Mesodermal cell (in vitro differentiated cells): ENCODE measurements around the gene CGNL1.

Experiments
- H3K27ac ChIP-seq: 2 replicates; pipeline ENCODE4 v1.7.0; 2013; ENCODE audit warnings: mild to moderate bottlenecking, low read depth, low read length, moderate library complexity; ENCODE audit not compliant: severe bottlenecking
- H3K36me3 ChIP-seq: 2 replicates; pipeline ENCODE4 v1.7.1; 2013; ENCODE audit warnings: mild to moderate bottlenecking, low read length, moderate library complexity; ENCODE audit not compliant: control insufficient read depth, insufficient read depth
- H3K4me1 ChIP-seq: one replicate; pipeline ENCODE4 v1.7.1; 2013; ENCODE audit warnings: mild to moderate bottlenecking, low read length; ENCODE audit not compliant: insufficient read depth, control insufficient read depth, poor library complexity, severe bottlenecking
- H3K4me3 ChIP-seq: 2 replicates; pipeline ENCODE4 v1.7.0; 2013; ENCODE audit warnings: low read length, control low read depth, mild to moderate bottlenecking; ENCODE audit not compliant: insufficient read depth, poor library complexity, severe bottlenecking; ENCODE audit errors: extremely low read depth
- H3K9me3 ChIP-seq: 2 replicates; pipeline ENCODE4 v1.7.1; 2013; ENCODE audit warnings: mild to moderate bottlenecking, low read length, moderate library complexity; ENCODE audit not compliant: control insufficient read depth
- WGBS, 2 experiments: methylation state at CpG; one replicate each; pipeline ENCODE4 v1.1.5; 2013; ENCODE audit warnings: missing lambda C conversion rate in 2 of 2; ENCODE audit not compliant: insufficient coverage in 2 of 2; 5-methylcytosine and 5-hydroxymethylcytosine counted together

Gene CGNL1

DNA sequence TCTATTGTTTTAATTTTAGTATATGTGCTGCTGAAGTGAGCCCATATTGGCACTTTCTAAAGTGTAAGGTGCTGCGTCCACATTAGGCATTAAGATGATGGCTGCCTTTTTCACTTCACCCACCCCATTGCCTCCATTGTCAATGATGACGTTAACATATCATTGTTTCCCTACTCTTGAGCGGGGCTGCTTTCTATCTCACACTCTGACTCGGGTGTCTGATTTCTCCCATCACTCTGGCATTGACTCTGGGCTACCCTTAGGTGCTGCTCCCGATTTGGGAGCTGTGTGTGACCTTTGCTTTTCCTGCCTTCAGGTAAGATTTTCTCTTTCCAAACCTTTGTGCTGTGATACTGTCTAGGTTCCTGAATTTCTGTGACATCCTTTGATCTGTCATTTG is 28.8 kb downstream of the CGNL1 start:
- H3K4me1 ChIP-seq = peaks cover 38% of the 10 kb centered on the region
- no peak overlapping the region for H3K27ac ChIP-seq
- H3K4me3 ChIP-seq = no peak overlapping the region
- H3K9me3 ChIP-seq = peaks cover 10% of the 10 kb centered on the region
- peaks cover 41% of the 10 kb centered on the region for H3K36me3 ChIP-seq
- 56 to 80% methylated on average over 4 of the region's 5 CpGs for WGBS, 2 experiments

DNA sequence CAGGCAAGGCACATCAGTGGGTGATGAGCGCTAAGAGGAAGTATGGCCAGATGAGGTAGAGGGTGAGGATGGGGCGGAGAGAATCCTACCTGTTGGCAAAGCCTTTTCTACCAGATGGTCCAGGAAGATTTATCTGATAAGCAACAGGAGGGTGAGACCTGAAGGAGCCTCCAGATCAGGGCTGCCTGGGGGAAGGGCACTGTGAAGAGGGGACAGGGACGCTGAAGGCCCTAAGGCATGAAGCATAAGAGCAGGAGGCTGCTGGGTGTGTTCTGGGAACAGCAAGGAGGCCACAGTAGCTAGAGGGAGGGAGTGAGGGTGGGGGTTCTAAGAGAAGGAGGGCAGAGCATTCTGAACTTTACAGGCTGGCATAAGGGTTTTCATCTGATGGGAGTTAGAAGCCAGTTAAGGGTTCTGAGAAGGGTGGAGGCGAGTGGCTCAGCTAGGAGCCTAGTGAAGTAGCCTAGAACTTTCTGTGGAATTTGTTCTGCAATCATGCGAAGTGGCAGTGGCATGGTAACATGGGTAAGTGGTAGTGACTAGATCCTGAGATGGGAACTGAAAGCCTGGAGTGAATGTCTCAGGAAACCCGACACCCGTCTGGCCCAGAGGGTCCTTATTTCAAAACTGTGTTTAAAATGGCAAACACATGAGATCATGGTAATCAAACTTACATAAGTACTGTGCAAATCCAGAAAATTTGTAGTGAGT is 29.9 kb downstream of the CGNL1 start:
- Histone ChIP-seq H3K27ac (peak overlapping the region; percentile 37), H3K4me3 (no peak overlapping the region)
- 85 to 94% methylated on average over 5 of the region's 7 CpGs for WGBS, 2 experiments

DNA sequence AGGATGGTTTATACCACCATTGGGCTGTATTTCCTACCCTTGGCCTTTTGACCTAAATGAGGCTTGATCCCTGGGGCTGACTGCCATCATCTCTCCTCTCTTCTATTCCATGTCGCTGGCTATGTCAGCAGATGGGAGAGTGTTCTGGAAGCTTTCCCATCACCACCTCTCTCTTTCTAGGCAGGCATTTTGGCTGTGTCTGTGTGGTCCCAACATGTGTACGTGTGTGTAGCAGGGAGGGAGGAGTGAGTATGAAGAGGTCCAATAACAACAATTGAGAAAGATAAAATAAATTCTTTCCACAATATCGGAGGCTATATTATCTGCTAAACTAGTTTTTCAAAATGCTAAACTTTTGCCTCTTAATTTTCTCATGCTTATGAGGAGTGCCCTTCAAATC is 34.1 kb downstream of the CGNL1 start:
- H3K4me3 ChIP-seq = no peak overlapping the region
- H3K27ac ChIP-seq = no peak overlapping the region
- no CpG with 5 or more reads among the region's 3 CpGs for WGBS, 2 experiments
- H3K4me1 ChIP-seq = peaks cover 30% of the 10 kb centered on the region
- H3K36me3 ChIP-seq = peaks cover 46% of the 10 kb centered on the region
- H3K9me3 ChIP-seq = no peaks in the 10 kb centered on the region

More for the DNA sequence above, 29.9 kb downstream of the CGNL1 start:
- peaks cover 38% of the 10 kb centered on the region for H3K4me1 ChIP-seq
- H3K36me3 ChIP-seq = peaks cover 41% of the 10 kb centered on the region
- peaks cover 8% of the 10 kb centered on the region for H3K9me3 ChIP-seq

DNA sequence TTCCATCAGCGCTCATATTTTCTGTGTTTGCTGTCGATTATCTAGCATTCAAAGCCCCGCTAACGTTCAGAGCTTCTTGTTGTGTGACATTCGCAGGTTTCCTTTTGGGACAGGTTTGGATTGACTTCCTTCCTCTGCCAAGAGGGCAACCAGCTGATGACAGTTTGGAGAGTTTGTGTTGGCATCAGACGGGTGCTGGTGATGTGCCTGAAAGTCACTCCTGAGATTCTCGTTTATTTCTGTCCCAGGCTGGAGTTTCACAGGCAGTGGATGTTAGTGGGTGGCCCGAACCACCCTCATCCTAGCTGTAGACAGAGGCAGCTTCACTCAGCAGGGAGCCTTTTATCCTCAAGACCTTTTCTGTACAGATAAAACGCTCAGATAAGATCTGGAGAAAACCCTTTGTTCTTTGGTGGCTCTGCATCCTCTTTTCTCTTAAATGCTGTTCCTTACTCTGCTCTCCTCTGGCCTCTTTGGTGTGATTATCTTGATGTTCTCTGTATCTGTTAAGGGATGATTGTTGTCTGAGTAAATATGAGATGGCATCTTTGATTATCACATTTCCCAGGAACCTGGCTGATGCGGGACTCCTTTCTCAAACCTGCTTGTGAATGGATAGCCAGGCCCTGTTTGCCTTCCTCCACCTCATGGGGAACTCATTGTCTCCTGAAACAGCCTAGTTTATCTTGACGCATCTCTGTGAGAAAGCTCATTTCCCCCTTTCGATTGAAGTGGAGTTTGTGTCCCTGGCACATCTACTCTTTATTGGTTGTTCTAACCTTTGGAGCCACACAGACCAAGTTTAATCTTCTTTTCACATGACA is 35.9 kb downstream of the CGNL1 start:
- H3K9me3 ChIP-seq = no peaks in the 10 kb centered on the region
- peaks cover 15% of the 10 kb centered on the region for H3K4me1 ChIP-seq
- no peak overlapping the region for H3K4me3 ChIP-seq
- H3K36me3 ChIP-seq = peaks cover 53% of the 10 kb centered on the region
- whole genome bisulfite sequencing, 2 experiments = 77 to 89% methylated on average over 6 to 9 of the region's 12 CpGs
- peak overlapping the region; percentile 67 for H3K27ac ChIP-seq

DNA sequence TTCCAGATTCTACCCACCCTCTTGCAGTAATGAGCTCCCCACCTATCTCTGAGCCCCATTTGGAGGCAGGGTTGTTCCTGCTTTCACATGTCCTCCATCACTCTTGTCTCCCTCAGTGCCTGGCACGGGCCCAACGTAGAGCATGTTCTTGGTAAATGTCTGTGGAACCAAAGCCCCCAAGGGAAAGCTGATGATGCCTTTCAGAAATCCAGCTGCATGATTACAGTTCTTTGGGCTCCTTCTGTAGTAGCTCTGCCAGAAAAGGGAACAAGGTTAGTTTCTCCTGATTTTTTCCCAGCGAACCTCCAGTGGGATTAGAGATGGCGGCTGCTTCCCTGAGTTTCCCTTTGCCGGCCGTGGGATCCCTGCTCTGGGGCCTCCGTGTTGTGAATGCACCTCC is 39.3 kb downstream of the CGNL1 start:
- Histone ChIP-seq H3K9me3 (no peaks in the 10 kb centered on the region), H3K27ac (no peak overlapping the region), H3K4me1 (peaks cover 16% of the 10 kb centered on the region), H3K4me3 (no peak overlapping the region), H3K36me3 (peaks cover 43% of the 10 kb centered on the region)
- WGBS, 2 experiments = 98 to 100% methylated on average over 7 of the region's 7 CpGs

DNA sequence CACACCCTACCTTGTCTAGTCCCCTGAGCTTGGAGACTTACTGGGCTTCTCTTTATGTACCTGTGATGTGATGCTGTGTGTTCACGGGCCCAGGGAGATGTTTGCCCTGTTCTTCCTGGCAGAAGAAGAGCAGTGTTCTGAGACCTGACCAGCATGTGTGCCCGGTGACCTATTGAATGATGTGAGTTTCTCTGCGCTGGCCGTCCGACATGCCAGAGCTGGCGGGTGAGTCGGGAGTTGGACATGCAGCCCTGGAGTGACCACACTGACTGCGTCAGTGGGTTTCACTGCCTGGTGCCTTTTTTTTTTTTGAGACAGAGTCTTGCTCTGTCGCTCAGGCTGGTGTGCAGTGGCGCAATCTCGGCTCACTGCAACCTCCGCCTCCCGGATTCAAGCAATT is 42.3 kb downstream of the CGNL1 start:
- WGBS, 2 experiments = 73 to 85% methylated on average over 8 to 11 of the region's 13 CpGs
- H3K9me3 ChIP-seq = no peaks in the 10 kb centered on the region
- H3K4me3 ChIP-seq = no peak overlapping the region
- H3K4me1 ChIP-seq = peaks cover 28% of the 10 kb centered on the region
- H3K36me3 ChIP-seq = peaks cover 48% of the 10 kb centered on the region
- H3K27ac ChIP-seq = peak overlapping the region; percentile 51

DNA sequence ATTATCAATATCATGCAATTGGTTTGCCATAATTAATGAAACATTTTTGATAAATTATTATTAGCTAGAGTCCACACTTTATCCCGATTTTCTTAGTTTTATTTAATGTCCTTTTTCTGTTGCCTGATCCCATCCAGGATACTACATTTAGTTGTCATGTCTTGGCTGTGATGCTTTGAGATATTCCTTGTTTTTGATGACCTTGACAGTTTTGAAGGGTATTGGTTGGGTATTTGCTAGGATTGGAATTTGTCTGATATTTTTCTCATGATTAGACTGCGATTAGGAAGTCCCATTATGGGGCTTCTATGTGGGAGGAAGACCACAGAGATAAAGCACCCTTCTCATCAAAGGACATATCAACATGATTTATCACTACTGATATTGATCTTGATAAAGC is 43.0 kb downstream of the CGNL1 start:
- WGBS, 2 experiments = no CpG with 5 or more reads among the region's 2 CpGs
- peaks cover 24% of the 10 kb centered on the region for H3K4me1 ChIP-seq

DNA sequence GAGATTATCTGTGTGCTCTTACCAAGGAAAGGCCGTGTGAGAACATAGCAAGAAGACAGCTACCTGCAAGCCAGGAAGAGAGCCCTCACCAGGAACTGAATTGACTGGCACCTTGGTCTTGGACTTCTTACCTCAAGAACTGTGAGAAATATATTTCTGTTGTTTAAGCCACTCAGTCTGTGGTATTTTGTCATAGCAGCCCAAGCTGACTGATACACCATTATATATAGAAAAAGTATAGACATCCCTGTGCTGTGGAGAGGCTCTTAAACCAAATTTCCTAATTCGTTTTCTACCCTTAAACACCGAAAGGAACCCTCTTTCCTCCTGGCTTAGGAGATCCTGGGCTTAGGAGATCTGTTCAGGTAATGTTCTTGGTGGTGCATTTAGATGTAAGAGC is 44.8 kb downstream of the CGNL1 start:
- 90 to 100% methylated on average over 1 to 2 of the region's 3 CpGs for WGBS, 2 experiments
- Histone ChIP-seq H3K9me3 (no peaks in the 10 kb centered on the region), H3K27ac (no peak overlapping the region), H3K36me3 (peaks cover 24% of the 10 kb centered on the region), H3K4me3 (no peak overlapping the region), H3K4me1 (peaks cover 37% of the 10 kb centered on the region)

More for the DNA sequence above, 43.0 kb downstream of the CGNL1 start:
- H3K36me3 ChIP-seq = peaks cover 41% of the 10 kb centered on the region
- no peak overlapping the region for H3K4me3 ChIP-seq
- peak overlapping the region; percentile 24 for H3K27ac ChIP-seq
- no peaks in the 10 kb centered on the region for H3K9me3 ChIP-seq

DNA sequence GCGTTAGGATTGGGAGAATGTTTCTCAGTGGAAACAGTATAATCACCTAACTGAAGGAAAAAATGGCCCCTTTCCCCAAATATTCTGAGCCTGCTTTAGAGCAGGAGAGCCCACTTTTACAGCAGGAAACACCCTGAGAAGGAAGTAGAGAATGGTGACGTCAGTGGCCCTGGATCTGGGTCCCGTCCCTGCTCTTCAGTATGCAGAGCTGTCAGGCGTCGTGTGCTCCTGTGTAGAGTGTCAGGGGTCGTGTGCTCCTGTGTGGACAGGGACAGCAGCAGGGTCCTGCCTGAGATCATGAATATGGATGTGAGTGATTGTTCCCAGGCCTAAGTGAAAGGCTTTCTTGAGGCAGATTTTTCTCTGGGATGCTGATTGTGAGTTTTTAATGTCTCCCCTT is 45.2 kb downstream of the CGNL1 start:
- H3K4me3 ChIP-seq = no peak overlapping the region
- peak overlapping the region; percentile 19 for H3K27ac ChIP-seq
- H3K4me1 ChIP-seq = peaks cover 38% of the 10 kb centered on the region
- 60 to 74% methylated on average over 5 to 6 of the region's 6 CpGs for WGBS, 2 experiments
- H3K9me3 ChIP-seq = no peaks in the 10 kb centered on the region
- H3K36me3 ChIP-seq = peaks cover 19% of the 10 kb centered on the region

DNA sequence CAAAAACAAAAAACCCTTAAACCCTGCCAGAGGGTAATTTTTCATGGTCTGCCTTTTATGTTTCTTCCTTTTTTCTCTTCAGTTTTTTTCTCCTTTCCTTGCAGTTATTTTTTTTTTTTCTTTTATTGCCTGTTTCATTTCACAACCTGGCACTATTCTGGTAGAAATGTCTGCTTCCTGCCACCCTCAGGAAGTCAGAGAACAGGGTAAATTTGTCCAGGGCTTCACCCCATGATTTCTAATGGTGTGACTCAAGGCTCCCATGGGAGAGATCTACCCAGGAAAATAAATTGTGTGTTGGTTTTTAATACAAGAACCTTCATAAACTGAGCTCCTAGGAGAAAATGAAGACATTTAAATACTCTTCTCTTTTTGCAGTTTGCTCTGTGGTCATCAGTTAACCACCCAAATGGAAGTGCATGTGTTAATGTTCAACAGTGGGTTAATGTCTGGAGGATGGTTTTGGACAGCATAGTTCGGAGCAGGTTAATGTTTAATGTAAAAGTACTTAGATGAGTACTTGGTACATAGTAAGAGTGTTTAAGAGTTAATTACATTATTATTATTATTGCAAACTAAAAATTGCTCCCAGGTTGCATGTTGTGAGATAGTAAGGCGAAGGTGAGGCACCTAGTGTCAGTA is 45.9 kb downstream of the CGNL1 start:
- Histone ChIP-seq H3K4me3 (no peak overlapping the region), H3K9me3 (no peaks in the 10 kb centered on the region), H3K4me1 (peaks cover 45% of the 10 kb centered on the region), H3K27ac (peak overlapping the region; percentile 19), H3K36me3 (peaks cover 19% of the 10 kb centered on the region)
- WGBS, 2 experiments = 73 to 100% methylated on average over 1 of the region's 2 CpGs
